Activated T-cell treated with anti-CD3 and anti-CD28 coated beads, Interleukin-2, amount 50 U/mL, for 48 hours (primary cell): Measurements from ENCODE around the gene IVD.

Experiments
- DNase-seq, 2 experiments: peaks; one replicate each; pipeline ENCODE4 v3.0.0-alpha.2; 2020

IVD gene

GRCh38 chr15:40405501-40406381 is at the start of gene IVD:
Gene IVD, plus strand, starts transcription at chr15:40405795. Its CDS starts 33 bp downstream, at chr15:40405828.
- peak; percentile 92 to 95 for DNase-seq

- DNase-seq = no peak
Measured at GRCh38 chr15:40355976-40356585, 49.5 kb upstream of the IVD start.

- no peak for DNase-seq
Measured at GRCh38 chr15:40357246-40357645, 48.3 kb upstream of the IVD start.

- DNase-seq = peak; percentile 86 to 92
Measured at GRCh38 chr15:40357723-40358470, 47.7 kb upstream of the IVD start, which contains the start of gene DISP2. Gene DISP2, plus strand, starts transcription at chr15:40358219. Its CDS starts 103 bp downstream, at chr15:40358322.

GRCh38 chr15:40358471-40359353 is 46.9 kb upstream of the IVD start:
- peak in 1 of 2 experiments; percentile 54 for DNase-seq

GRCh38 chr15:40360015-40360414 is 45.6 kb upstream of the IVD start:
- no peak for DNase-seq

GRCh38 chr15:40361640-40362039 is 44.0 kb upstream of the IVD start:
- no peak for DNase-seq

- DNase-seq = no peak
Measured at GRCh38 chr15:40363611-40364010, 42.0 kb upstream of the IVD start.

- no peak for DNase-seq
Measured at GRCh38 chr15:40364251-40364650, 41.3 kb upstream of the IVD start.

- DNase-seq = no peak
Measured at GRCh38 chr15:40365016-40365415, 40.6 kb upstream of the IVD start.

GRCh38 chr15:40365624-40366456 is 39.8 kb upstream of the IVD start:
- DNase-seq = no peak

GRCh38 chr15:40366457-40367370 is 38.9 kb upstream of the IVD start:
- DNase-seq = no peak

GRCh38 chr15:40367371-40367685 is 38.3 kb upstream of the IVD start:
- no peak for DNase-seq

GRCh38 chr15:40367686-40368611 is 37.6 kb upstream of the IVD start:
- DNase-seq = peak; percentile 81 to 91

GRCh38 chr15:40368719-40369473 is 36.7 kb upstream of the IVD start:
- DNase-seq = no peak

- DNase-seq = no peak
Measured at GRCh38 chr15:40369474-40369869, 36.1 kb upstream of the IVD start.

GRCh38 chr15:40369971-40370370 is 35.6 kb upstream of the IVD start:
- no peak for DNase-seq

- no peak for DNase-seq
Measured at GRCh38 chr15:40372981-40373380, 32.6 kb upstream of the IVD start.

- no peak for DNase-seq
Measured at GRCh38 chr15:40377606-40378005, 28.0 kb upstream of the IVD start.
